Psoas muscle (tissue), 8 donors: ENCODE measurements around the gene KLF1. TPM values are rescaled to one million over a fixed set of nuclear protein-coding genes. Genes with fewer than 3 reads are reported as not detected.

Experiments
- ATAC-seq, 4 donors: fragments of 200-7000 bp; cut with Tn5 transposase; one replicate each; pipeline ENCODE4 v1.9.1; 2020; ENCODE audit warnings: moderate library complexity in 3 of 4, mild to moderate bottlenecking in 2 of 4
- DNase-seq, 2 donors: peaks; one replicate each; pipeline ENCODE4 v3.0.0-alpha.2; 2020
- H3K27ac ChIP-seq: fragments of 200-600 bp; one replicate; pipeline ENCODE4 v1.8.0; 2022
- H3K27me3 ChIP-seq, 3 donors: fragments of 200-600 bp in 1 of 3; one replicate each; pipeline versions ENCODE4 v1.6.1 to v1.8.0; 2013 to 2022; ENCODE audit warnings: low read length in 2 of 3, mild to moderate bottlenecking in 2 of 3, moderate library complexity in 1 of 3; ENCODE audit not compliant: insufficient read depth in 3 of 3
- H3K36me3 ChIP-seq, 2 donors: fragments of 200-600 bp in 1 of 2; one replicate each; pipeline versions ENCODE4 v1.6.1 to v1.8.0; 2013 to 2022; ENCODE audit warnings: low read depth in 1 of 2, mild to moderate bottlenecking in 1 of 2, moderate library complexity in 1 of 2; ENCODE audit not compliant: insufficient read depth in 1 of 2
- H3K4me1 ChIP-seq: fragments of 200-600 bp; one replicate; pipeline ENCODE4 v1.8.0; 2022
- H3K4me3 ChIP-seq: fragments of 200-600 bp; one replicate; pipeline ENCODE4 v1.8.0; 2022; ENCODE audit warnings: mild to moderate bottlenecking
- H3K9me3 ChIP-seq: fragments of 200-600 bp; one replicate; pipeline ENCODE4 v1.8.0; 2022
- CTCF ChIP-seq: fragments of 200-600 bp; IDR thresholded peaks from one replicate; pipeline ENCODE4 v1.8.0; 2022; ENCODE audit warnings: antibody characterized with exemption
- WGBS, 3 donors: extraction: QIAGEN DNeasy Blood & Tissue Kit; methylation state at CpG; one replicate each; pipeline versions ENCODE4 v1.1.6 to v1.1.7; 2013; 5-methylcytosine and 5-hydroxymethylcytosine counted together
- intact Hi-C, 2 donors: fragments of 100-400 bp; cut with DNase I; formaldehyde crosslinking; loops; one replicate each; pipeline versions ENCODE4 v1.11.0 to v1.14.2; 2022
- polyA plus RNA-seq, 3 donors: library from polyadenylated mRNA; stranded (reverse); fragments of 200-250 nt; gene quantifications; one replicate each; pipeline ENCODE4 v1.2.3, GENCODE V29; 2013
- total RNA-seq, 4 donors: library from RNA; stranded (reverse); fragmentation: NEBNext Ultra II Directional in 2 of 4; extraction: Animal tissue kit (Norgen Biotek cat#: 25700) in 2 of 4; gene quantifications; one replicate each; pipeline versions ENCODE4 v1.2.1 to v1.2.4, GENCODE V29; 2021 to 2023
- donor health status: healthy with polysubstance abuse.
- donor health status: DM: no; HTN: no; CAD: no; lungs with moderate emphysema.
- donor health status: Bipolar disorder and iron deficiency.
- donor health status: healthy.
- donor health status: DM: yes; HTN: yes; CAD: no.
- donor health status: DM: no; HTN: no; CAD: no.
- donor health status: DM: no; HTN: no; CAD: no.
- donor health status: DM: yes; HTN: yes; CAD: no.

Gene KLF1
- total and polyA plus RNA-seq, 7 donors, result 0.18 to 0.37 (median 0.34) TPM; not detected in 4

- H3K36me3 ChIP-seq, result no peaks in the 10 kb centered on the region
- no peak overlapping the region for H3K4me3 ChIP-seq
- peaks cover 4% of the 10 kb centered on the region for H3K4me1 ChIP-seq
- intact Hi-C loops, result no loop called here
- peaks cover 0 to 11% (median 6%) of the 10 kb centered on the region in 3 donors for H3K27me3 ChIP-seq
- WGBS, 3 donors, result 77 to 84% (median 79%) methylated on average over 34 of the region's 34 CpGs
- no peak for ATAC-seq
- DNase-seq, result no peak
- no peak for TF ChIP-seq CTCF
- H3K9me3 ChIP-seq, result no peaks in the 10 kb centered on the region
- H3K27ac ChIP-seq, result no peak overlapping the region
Observed at GRCh38 chr19:12864721-12865715, 22.0 kb downstream of the KLF1 start.

- H3K4me3 ChIP-seq, result no peak overlapping the region
- DNase-seq, result no peak
- intact Hi-C loops, result no loop called here
- no peaks in the 10 kb centered on the region for H3K36me3 ChIP-seq
- H3K9me3 ChIP-seq, result no peaks in the 10 kb centered on the region
- WGBS, 3 donors, result 83 to 85% (median 83%) methylated on average over 4 of the region's 4 CpGs
- H3K4me1 ChIP-seq, result peaks cover 4% of the 10 kb centered on the region
- H3K27ac ChIP-seq, result no peak overlapping the region
- no peak for TF ChIP-seq CTCF
- no peak for ATAC-seq
- peaks cover 0 to 11% (median 6%) of the 10 kb centered on the region in 3 donors for H3K27me3 ChIP-seq
Observed at GRCh38 chr19:12864143-12864542, 22.9 kb downstream of the KLF1 start.

- no peaks in the 10 kb centered on the region for H3K27me3 ChIP-seq
- H3K4me1 ChIP-seq, result no peaks in the 10 kb centered on the region
- no peaks in the 10 kb centered on the region for H3K36me3 ChIP-seq
- ATAC-seq (no peak), DNase-seq (no peak)
- peaks cover 16% of the 10 kb centered on the region for H3K9me3 ChIP-seq
- WGBS, 3 donors, result 57 to 61% (median 59%) methylated on average over 7 of the region's 7 CpGs
- no peak overlapping the region for H3K4me3 ChIP-seq
- TF ChIP-seq CTCF, result no peak
- no peak overlapping the region for H3K27ac ChIP-seq
- intact Hi-C loops, result no loop called here
Observed at GRCh38 chr19:12859546-12859945, 27.5 kb downstream of the KLF1 start.

GRCh38 chr19:12858041-12858928, 28.7 kb downstream of the KLF1 start:
- no peak for ATAC-seq
- TF ChIP-seq CTCF, result no peak
- WGBS, 3 donors, result 91 to 93% (median 92%) methylated on average over 30 to 35 of the region's 35 CpGs
- intact Hi-C loops, result no loop called here
- H3K27ac ChIP-seq, result no peak overlapping the region
- H3K27me3 ChIP-seq, result no peaks in the 10 kb centered on the region
- no peak overlapping the region for H3K4me3 ChIP-seq
- DNase-seq, result no peak
- H3K36me3 ChIP-seq, result no peaks in the 10 kb centered on the region
- no peaks in the 10 kb centered on the region for H3K4me1 ChIP-seq
- peaks cover 16% of the 10 kb centered on the region for H3K9me3 ChIP-seq
